HEK293T (cell line): ENCODE data around the gene GLYATL3.

Source experiments
- BHLHE40 ChIP-seq: fragments of 450-650 bp; IDR thresholded peaks from 2 replicates; pipeline ENCODE4 v1.6.1; 2016; ENCODE audit warnings: mild to moderate bottlenecking, moderate library complexity, borderline replicate concordance
- ELF4 ChIP-seq: fragments of 450-650 bp; IDR thresholded peaks from 2 replicates; pipeline ENCODE4 v1.6.1; 2017; ENCODE audit warnings: antibody characterized with exemption
- FOXA1 ChIP-seq: fragments of 450-650 bp; IDR thresholded peaks from 2 replicates; pipeline ENCODE4 v1.6.1; 2016; ENCODE audit warnings: mild to moderate bottlenecking
- NFRKB ChIP-seq: fragments of 450-650 bp; IDR thresholded peaks from 2 replicates; pipeline ENCODE4 v1.6.1; 2016; ENCODE audit warnings: mild to moderate bottlenecking, moderate library complexity

DNA sequence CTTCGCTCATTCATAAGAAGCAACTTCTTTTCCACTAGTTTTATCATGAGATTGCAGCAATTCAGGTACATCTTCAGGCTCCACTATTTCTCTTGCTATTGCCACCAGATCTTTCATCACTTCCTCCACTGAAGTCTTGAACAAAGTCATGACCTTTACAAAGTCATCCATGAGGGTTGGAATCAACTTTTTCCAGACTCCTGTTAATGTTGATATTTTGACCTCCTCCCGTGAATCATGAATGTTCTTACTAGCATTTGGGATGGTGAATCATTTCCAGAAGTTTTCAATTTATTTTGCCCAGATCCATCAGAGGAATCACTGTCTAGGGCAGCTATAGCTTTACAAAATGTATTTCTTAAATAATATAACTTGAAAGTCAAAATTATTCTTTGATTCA is 35.0 kb upstream of the GLYATL3 start:
- TF ChIP-seq ELF4 (no peak), FOXA1 (no peak), BHLHE40 (no peak), NFRKB (no peak)
